GM12878 (cell line): Measurements from ENCODE around the gene PLXNA4.

Experiments
- MXI1 ChIP-seq: fragments of 150-350 bp; IDR thresholded peaks from 2 replicates; pipeline ENCODE4 v1.6.1; 2011; ENCODE audit warnings: low read depth, mild to moderate bottlenecking, inconsistent platforms, low read length, improper control_type of control experiment
- SIN3A ChIP-seq: IDR thresholded peaks from 2 replicates; pipeline ENCODE4 v1.6.1; 2012; ENCODE audit warnings: low read depth, low read length, improper control_type of control experiment
- SIX5 ChIP-seq: IDR thresholded peaks from 2 replicates; pipeline ENCODE4 v1.6.1; 2011; ENCODE audit warnings: mild to moderate bottlenecking, low read depth, low read length, moderate library complexity; ENCODE audit not compliant: severe bottlenecking
- TF ChIP-seq, protein P1 (sequence below): IDR thresholded peaks from 2 replicates; pipeline ENCODE4 v1.6.1; 2011; ENCODE audit warnings: low read depth, mild to moderate bottlenecking, low read length, moderate library complexity, borderline replicate concordance; ENCODE audit errors: extremely low read depth

GRCh38 chr7:132518839-132519173, 57.5 kb downstream of the PLXNA4 start:
- TF ChIP-seq MXI1 = no peak
- TF ChIP-seq, protein P1, sequence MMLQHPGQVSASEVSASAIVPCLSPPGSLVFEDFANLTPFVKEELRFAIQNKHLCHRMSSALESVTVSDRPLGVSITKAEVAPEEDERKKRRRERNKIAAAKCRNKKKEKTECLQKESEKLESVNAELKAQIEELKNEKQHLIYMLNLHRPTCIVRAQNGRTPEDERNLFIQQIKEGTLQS = no peak
- TF ChIP-seq SIN3A = no peak
- no peak for TF ChIP-seq SIX5
